ENCODE results near the gene TM6SF1. TPM values are rescaled to one million over a fixed set of nuclear protein-coding genes. Genes with fewer than 3 reads are reported as not detected.
A peak's percentile ranks its signal among the peaks of the same experiment; 100 is the strongest.

Gene TM6SF1
- total and polyA plus RNA-seq, 2 of the 4 experiments (the other 2 are of a cell fraction), result 1.6 to 1.9 TPM

DNA sequence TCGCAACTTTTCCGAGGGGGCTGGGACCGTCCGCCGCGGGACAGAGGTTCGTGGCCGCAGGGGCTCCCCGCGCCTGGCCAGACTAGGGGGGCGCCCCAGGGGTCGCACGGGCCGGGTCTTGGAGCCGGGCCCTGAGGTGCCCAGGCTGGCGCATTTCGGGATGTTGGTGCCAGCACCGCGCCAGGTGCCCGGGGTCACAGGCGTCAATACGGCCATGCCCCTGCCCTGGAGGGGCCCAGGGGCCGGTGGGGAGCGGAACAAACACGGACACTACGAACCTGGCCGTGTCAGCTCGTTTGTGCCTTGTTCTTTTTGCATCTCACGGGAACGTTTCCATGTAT is 366 bp downstream of the TM6SF1 start:
- Histone ChIP-seq H3K14ac (replicated peaks; ENCODE audit: low read depth, low read length) (no peak overlapping the region), H4K8ac (ENCODE audit: low read depth in 2 of 2, low read length in 2 of 2) (peak overlapping the region; percentile 27 to 79; a peak in 2 of 4 replicates), H3K56ac (ENCODE audit: extremely low read depth, insufficient read depth, low read length) (no peak overlapping the region), H2BK20ac (ENCODE audit: low read depth, low read length) (no peak overlapping the region; the same call in 1 of the 2 replicates), H2BK5ac (ENCODE audit: low read depth, low read length, poor library complexity, severe bottlenecking) (no peak overlapping the region), H3K18ac (ENCODE audit: low read depth, low read length) (no peak overlapping the region), H3K4me2 (ENCODE audit: low read depth, low read length) (peak overlapping the region; percentile 86), H3K9me3 (ENCODE audit: control insufficient read depth, insufficient read depth, low read length) (no peaks in the 10 kb centered on the region), H3K27me3 (ENCODE audit: control insufficient read depth, insufficient read depth, low read length) (no peaks in the 10 kb centered on the region), H4K20me1 (ENCODE audit: insufficient read depth, low read length) (peaks cover 3% of the 10 kb centered on the region; the same call in 1 of the 2 replicates), H3K9me1 (ENCODE audit: insufficient read depth, low read length) (peaks cover 20% of the 10 kb centered on the region), H3K27ac (ENCODE audit: insufficient read depth, low read length) (no peak overlapping the region), H2AK5ac (ENCODE audit: low read depth, low read length) (peak overlapping the region; percentile 92), H3K36me3 (ENCODE audit: control insufficient read depth, insufficient read depth, low read length) (no peaks in the 10 kb centered on the region), H4K91ac (ENCODE audit: insufficient read depth, low read depth, low read length) (0 out of 2 replicates have a peak overlapping the region, but pooled peaks have one; percentile 59), H3K4me1 (ENCODE audit: control insufficient read depth, insufficient read depth, low read length) (peaks cover 12% of the 10 kb centered on the region), H3K4me3 (ENCODE audit: insufficient read depth, low read depth, low read length) (peak overlapping the region; percentile 80), H2BK15ac (ENCODE audit: low read depth, low read length) (0 out of 3 replicates have a peak overlapping the region, but pooled peaks have one; percentile 47), H4K5ac (ENCODE audit: low read depth, low read length) (no peak overlapping the region; the same call in 1 of the 2 replicates), H2AK9ac (replicated peaks; ENCODE audit: low read depth, low read length, poor library complexity) (peak overlapping the region; percentile 74), H3K23ac (ENCODE audit: low read depth, low read length) (peak overlapping the region; percentile 14; the same call in 1 of the 2 replicates), H3K4ac (ENCODE audit: low read depth, low read length) (peak overlapping the region; percentile 88), H2BK120ac (ENCODE audit: low read depth, low read length) (no peak overlapping the region; the same call in 1 of the 2 replicates), H3K79me1 (ENCODE audit: low read depth in 1 of 2, low read length in 2 of 2) (peaks cover 8 to 34% of the 10 kb centered on the region in 2 experiments; a peak in 3 of 4 replicates), H2AFZ (replicated peaks; ENCODE audit: low read length, poor library complexity) (peak overlapping the region; percentile 91), H3K9ac (ENCODE audit: low read depth, low read length) (no peak overlapping the region)
- in situ Hi-C loops (cut with MboI; ENCODE audit: low sequenced_read_pairs), result no loop called here
- intact Hi-C loops (cut with micrococcal nuclease), result no loop called here
- 34% methylated on average over 12 of the region's 30 CpGs; no CpG with 5 or more reads in 1 of the 2 experiments for WGBS, 2 experiments (ENCODE audit: extremely low coverage in 2 of 2, insufficient read length in 1 of 2)
- no TSS peak for BruUV-seq (replicated peaks)
- ATAC-seq (ENCODE audit: low read depth), result no peak; the same call in 1 of the 2 replicates
- ChIA-PET POLR2A (ENCODE audit: unreplicated experiment) (no interaction called here), CTCF (no interaction called here)
- TF ChIP-seq, protein P1, sequence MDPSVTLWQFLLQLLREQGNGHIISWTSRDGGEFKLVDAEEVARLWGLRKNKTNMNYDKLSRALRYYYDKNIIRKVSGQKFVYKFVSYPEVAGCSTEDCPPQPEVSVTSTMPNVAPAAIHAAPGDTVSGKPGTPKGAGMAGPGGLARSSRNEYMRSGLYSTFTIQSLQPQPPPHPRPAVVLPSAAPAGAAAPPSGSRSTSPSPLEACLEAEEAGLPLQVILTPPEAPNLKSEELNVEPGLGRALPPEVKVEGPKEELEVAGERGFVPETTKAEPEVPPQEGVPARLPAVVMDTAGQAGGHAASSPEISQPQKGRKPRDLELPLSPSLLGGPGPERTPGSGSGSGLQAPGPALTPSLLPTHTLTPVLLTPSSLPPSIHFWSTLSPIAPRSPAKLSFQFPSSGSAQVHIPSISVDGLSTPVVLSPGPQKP (IDR thresholded peaks at IDR 0.05; ENCODE audit: borderline replicate concordance, low read depth, low read length), result no peak
- dilution Hi-C loops (cut with HindIII; ENCODE audit: low sequenced_read_pairs, unreplicated experiment), result no loop called here
- no peak for DNase-seq
